Mammary epithelial cell (primary cell): Measurements from ENCODE around the gene IQCE.
"Not testable (repeated sequence)": the region's sequence is repeated elsewhere in the genome, so short reads cannot be mapped to it uniquely, and the experiment has no call there.

ENCODE experiments used
- EZH2 ChIP-seq: IDR thresholded peaks from 2 replicates; pipeline ENCODE4 v1.6.1; 2012; ENCODE audit warnings: low read length, inconsistent platforms, borderline replicate concordance
- TF ChIP-seq, protein P1 (sequence below), 2 donors: IDR thresholded peaks in 1 of 2; conservative IDR thresholded peaks in 1 of 2; 2 replicates each; pipeline ENCODE4 v1.5.1; 2011 to 2012; ENCODE audit warnings: inconsistent platforms in 2 of 2, low read length in 2 of 2, mild to moderate bottlenecking in 2 of 2, control low read depth in 1 of 2, low read depth in 1 of 2; ENCODE audit not compliant: insufficient read depth in 1 of 2; ENCODE audit errors: extremely low read depth in 1 of 2

GRCh38 chr7:2530994-2531795, 27.6 kb upstream of the IQCE start:
- TF ChIP-seq, protein P1, sequence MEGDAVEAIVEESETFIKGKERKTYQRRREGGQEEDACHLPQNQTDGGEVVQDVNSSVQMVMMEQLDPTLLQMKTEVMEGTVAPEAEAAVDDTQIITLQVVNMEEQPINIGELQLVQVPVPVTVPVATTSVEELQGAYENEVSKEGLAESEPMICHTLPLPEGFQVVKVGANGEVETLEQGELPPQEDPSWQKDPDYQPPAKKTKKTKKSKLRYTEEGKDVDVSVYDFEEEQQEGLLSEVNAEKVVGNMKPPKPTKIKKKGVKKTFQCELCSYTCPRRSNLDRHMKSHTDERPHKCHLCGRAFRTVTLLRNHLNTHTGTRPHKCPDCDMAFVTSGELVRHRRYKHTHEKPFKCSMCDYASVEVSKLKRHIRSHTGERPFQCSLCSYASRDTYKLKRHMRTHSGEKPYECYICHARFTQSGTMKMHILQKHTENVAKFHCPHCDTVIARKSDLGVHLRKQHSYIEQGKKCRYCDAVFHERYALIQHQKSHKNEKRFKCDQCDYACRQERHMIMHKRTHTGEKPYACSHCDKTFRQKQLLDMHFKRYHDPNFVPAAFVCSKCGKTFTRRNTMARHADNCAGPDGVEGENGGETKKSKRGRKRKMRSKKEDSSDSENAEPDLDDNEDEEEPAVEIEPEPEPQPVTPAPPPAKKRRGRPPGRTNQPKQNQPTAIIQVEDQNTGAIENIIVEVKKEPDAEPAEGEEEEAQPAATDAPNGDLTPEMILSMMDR (conservative IDR thresholded peaks at IDR 0.05 in 1 of 2, IDR thresholded peaks at IDR 0.05 in 1 of 2; ENCODE audit: extremely low read depth in 1 of 2, insufficient read depth in 1 of 2, low read depth in 1 of 2, low read length in 2 of 2): not testable (repeated sequence)
- TF ChIP-seq EZH2: not testable (repeated sequence)
